ENCODE data around the gene P3R3URF. TPM values are rescaled to one million over a fixed set of nuclear protein-coding genes. Genes with fewer than 3 reads are reported as not detected.
A peak's percentile ranks its signal among the peaks of the same experiment; 100 is the strongest.

Gene P3R3URF
- total and polyA plus RNA-seq, 9 of the 15 experiments (the other 6 are each of a cell fraction or from before 2014, with no cell fraction given) = not detected

DNA sequence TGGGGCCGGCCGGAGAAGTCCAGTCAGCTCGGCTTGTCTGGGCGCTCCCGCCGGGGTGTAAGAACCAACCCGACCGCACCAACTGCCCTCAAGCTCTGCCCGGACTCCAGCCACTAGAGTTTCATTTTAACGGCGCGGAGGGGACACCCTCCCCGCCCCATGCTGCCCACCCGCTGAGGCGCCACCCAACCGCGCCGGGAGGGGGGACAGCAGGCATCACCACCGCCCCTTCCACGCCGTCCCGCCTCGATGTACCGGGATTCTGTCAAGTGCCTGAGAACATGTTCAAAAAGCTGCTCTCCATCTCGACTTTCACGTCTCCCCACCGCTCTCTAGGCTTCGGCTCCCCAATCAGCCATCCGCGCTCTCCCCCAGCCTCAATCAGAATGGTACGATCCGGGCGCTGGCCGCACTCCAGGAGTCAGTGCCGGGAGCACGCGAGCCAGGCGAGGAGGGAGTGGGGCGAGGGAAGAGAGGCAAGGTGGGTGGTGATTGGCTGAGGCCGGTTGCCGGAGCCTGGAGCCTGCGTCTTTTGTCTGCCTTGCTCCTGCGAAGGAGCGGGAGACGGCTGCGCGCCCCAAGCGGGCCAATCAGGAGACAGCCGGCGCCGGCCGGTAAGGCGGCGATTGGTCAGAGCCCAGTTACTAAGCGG, 43.6 kb downstream of the P3R3URF start, which contains the start of gene PIK3R3 (continued):
- TF ChIP-seq, protein P1, sequence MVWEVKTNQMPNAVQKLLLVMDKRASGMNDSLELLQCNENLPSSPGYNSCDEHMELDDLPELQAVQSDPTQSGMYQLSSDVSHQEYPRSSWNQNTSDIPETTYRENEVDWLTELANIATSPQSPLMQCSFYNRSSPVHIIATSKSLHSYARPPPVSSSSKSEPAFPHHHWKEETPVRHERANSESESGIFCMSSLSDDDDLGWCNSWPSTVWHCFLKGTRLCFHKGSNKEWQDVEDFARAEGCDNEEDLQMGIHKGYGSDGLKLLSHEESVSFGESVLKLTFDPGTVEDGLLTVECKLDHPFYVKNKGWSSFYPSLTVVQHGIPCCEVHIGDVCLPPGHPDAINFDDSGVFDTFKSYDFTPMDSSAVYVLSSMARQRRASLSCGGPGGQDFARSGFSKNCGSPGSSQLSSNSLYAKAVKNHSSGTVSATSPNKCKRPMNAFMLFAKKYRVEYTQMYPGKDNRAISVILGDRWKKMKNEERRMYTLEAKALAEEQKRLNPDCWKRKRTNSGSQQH (CRISPR knock-in tag; IDR thresholded peaks at IDR 0.05) = peak; percentile 93
- TF ChIP-seq, protein P2, sequence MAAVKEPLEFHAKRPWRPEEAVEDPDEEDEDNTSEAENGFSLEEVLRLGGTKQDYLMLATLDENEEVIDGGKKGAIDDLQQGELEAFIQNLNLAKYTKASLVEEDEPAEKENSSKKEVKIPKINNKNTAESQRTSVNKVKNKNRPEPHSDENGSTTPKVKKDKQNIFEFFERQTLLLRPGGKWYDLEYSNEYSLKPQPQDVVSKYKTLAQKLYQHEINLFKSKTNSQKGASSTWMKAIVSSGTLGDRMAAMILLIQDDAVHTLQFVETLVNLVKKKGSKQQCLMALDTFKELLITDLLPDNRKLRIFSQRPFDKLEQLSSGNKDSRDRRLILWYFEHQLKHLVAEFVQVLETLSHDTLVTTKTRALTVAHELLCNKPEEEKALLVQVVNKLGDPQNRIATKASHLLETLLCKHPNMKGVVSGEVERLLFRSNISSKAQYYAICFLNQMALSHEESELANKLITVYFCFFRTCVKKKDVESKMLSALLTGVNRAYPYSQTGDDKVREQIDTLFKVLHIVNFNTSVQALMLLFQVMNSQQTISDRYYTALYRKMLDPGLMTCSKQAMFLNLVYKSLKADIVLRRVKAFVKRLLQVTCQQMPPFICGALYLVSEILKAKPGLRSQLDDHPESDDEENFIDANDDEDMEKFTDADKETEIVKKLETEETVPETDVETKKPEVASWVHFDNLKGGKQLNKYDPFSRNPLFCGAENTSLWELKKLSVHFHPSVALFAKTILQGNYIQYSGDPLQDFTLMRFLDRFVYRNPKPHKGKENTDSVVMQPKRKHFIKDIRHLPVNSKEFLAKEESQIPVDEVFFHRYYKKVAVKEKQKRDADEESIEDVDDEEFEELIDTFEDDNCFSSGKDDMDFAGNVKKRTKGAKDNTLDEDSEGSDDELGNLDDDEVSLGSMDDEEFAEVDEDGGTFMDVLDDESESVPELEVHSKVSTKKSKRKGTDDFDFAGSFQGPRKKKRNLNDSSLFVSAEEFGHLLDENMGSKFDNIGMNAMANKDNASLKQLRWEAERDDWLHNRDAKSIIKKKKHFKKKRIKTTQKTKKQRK (IDR thresholded peaks at IDR 0.05; ENCODE audit: borderline replicate concordance, low read depth, low read length) = no peak
- TF ChIP-seq HDGF (IDR thresholded peaks at IDR 0.05) (no peak), ZNF77 (CRISPR knock-in tag; IDR thresholded peaks at IDR 0.05) (no peak), RFX5 (IDR thresholded peaks at IDR 0.05; ENCODE audit: low read depth, low read length) (peak; percentile 91), GATA2 (CRISPR knock-in tag; IDR thresholded peaks at IDR 0.05) (peak; percentile 58), ZNF217 (CRISPR knock-in tag; IDR thresholded peaks at IDR 0.05) (no peak), ERF (CRISPR knock-in tag; IDR thresholded peaks at IDR 0.05) (no peak), DIDO1 (tag; IDR thresholded peaks at IDR 0.05; ENCODE audit: low read depth) (peak; percentile 50; the same call in 1 of the 2 replicates), GTF2A2 (tag; IDR thresholded peaks at IDR 0.05) (peak; percentile 80), SREBF2 (CRISPR knock-in tag; IDR thresholded peaks at IDR 0.05) (peak; percentile 99), ETV5 (CRISPR knock-in tag; IDR thresholded peaks at IDR 0.05; ENCODE audit: low read depth) (peak; percentile 91), SPI1 (IDR thresholded peaks at IDR 0.05; ENCODE audit: borderline replicate concordance, low read depth, low read length) (no peak), KLF13 (tag; IDR thresholded peaks at IDR 0.05; ENCODE audit: borderline replicate concordance, low read depth) (peak; percentile 71; the same call in 1 of the 2 replicates), HDAC1 (IDR thresholded peaks at IDR 0.05) (peak in 1 of 2 experiments; percentile 70; a peak in 1 of 4 replicates), RBM39 (optimal IDR thresholded peaks at IDR 0.05; ENCODE audit: low read depth, low read length) (peak; percentile 18), NONO (IDR thresholded peaks at IDR 0.05; ENCODE audit: low read depth in 2 of 2, low read length in 1 of 2) (peak; percentile 95 to 100), TCF7 (IDR thresholded peaks at IDR 0.05; ENCODE audit: borderline replicate concordance) (0 out of 2 replicates have a peak, but pooled peaks have one; percentile 10), BRF1 (IDR thresholded peaks at IDR 0.05; ENCODE audit: borderline replicate concordance, extremely low read depth, insufficient read length) (no peak), EGR1 (conservative IDR thresholded peaks at IDR 0.05) (peak; percentile 79), MYBL2 (IDR thresholded peaks at IDR 0.05; ENCODE audit: low read depth) (peak; percentile 58; the same call in 1 of the 2 replicates), MYBL2 (CRISPR knock-in tag; IDR thresholded peaks at IDR 0.05; ENCODE audit: borderline replicate concordance) (no peak)
- TF ChIP-seq, protein P3, sequence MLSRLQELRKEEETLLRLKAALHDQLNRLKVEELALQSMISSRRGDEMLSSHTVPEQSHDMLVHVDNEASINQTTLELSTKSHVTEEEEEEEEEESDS (CRISPR knock-in tag; IDR thresholded peaks at IDR 0.05) = no peak
- TF ChIP-seq, protein P4, sequence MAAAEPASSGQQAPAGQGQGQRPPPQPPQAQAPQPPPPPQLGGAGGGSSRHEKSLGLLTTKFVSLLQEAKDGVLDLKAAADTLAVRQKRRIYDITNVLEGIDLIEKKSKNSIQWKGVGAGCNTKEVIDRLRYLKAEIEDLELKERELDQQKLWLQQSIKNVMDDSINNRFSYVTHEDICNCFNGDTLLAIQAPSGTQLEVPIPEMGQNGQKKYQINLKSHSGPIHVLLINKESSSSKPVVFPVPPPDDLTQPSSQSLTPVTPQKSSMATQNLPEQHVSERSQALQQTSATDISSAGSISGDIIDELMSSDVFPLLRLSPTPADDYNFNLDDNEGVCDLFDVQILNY (CRISPR knock-in tag; IDR thresholded peaks at IDR 0.05) = peak; percentile 98
